EL (cell line): Measurements from ENCODE around the gene HUWE1.
"Not testable (repeated sequence)": the region's sequence is repeated elsewhere in the genome, so short reads cannot be mapped to it uniquely, and the experiment has no call there.

ENCODE experiments used
- DNase-seq: peaks from one replicate; pipeline ENCODE4 v3.0.0-alpha.2; 2016

Gene HUWE1

GRCh38 chrX:53599781-53600396 lies 86.6 kb downstream of the HUWE1 start:
- DNase-seq = no peak

GRCh38 chrX:53598169-53598568 lies 88.3 kb downstream of the HUWE1 start:
- no peak for DNase-seq

GRCh38 chrX:53595266-53595810 lies 91.2 kb downstream of the HUWE1 start:
- DNase-seq = no peak

- DNase-seq = peak; percentile 50
These were observed 92.2 kb downstream of the HUWE1 start for GRCh38 chrX:53594354-53594753.

- DNase-seq = no peak
These were observed 98.6 kb downstream of the HUWE1 start for GRCh38 chrX:53587795-53588420.

GRCh38 chrX:53584891-53585290 lies 101.6 kb downstream of the HUWE1 start:
- DNase-seq = no peak

- DNase-seq = no peak
These were observed 102.9 kb downstream of the HUWE1 start for GRCh38 chrX:53583571-53583970.

GRCh38 chrX:53580742-53581504 lies 105.6 kb downstream of the HUWE1 start:
- DNase-seq = no peak

GRCh38 chrX:53571494-53571893 lies 115.0 kb downstream of the HUWE1 start:
- DNase-seq = no peak

- no peak for DNase-seq
These were observed 123.2 kb downstream of the HUWE1 start for GRCh38 chrX:53563324-53563723.

- no peak for DNase-seq
These were observed 124.6 kb downstream of the HUWE1 start for GRCh38 chrX:53561912-53562311.

- DNase-seq = no peak
These were observed 127.9 kb downstream of the HUWE1 start for GRCh38 chrX:53558646-53559045.

- DNase-seq = no peak
These were observed 129.7 kb downstream of the HUWE1 start for GRCh38 chrX:53556868-53557267.

- no peak for DNase-seq
These were observed 135.6 kb downstream of the HUWE1 start for GRCh38 chrX:53550756-53551463.

- DNase-seq = no peak
These were observed 138.9 kb downstream of the HUWE1 start for GRCh38 chrX:53547668-53548067.

GRCh38 chrX:53544936-53545335 lies 141.6 kb downstream of the HUWE1 start:
- no peak for DNase-seq

GRCh38 chrX:53538781-53539180 lies 147.7 kb downstream of the HUWE1 start:
- DNase-seq = no peak

- DNase-seq = not testable (repeated sequence)
These were observed 155.1 kb downstream of the HUWE1 start for GRCh38 chrX:53531255-53531966.

GRCh38 chrX:53526999-53527398 lies 159.5 kb downstream of the HUWE1 start:
- DNase-seq = no peak

- DNase-seq = no peak
These were observed 175.2 kb downstream of the HUWE1 start for GRCh38 chrX:53511322-53511721.

GRCh38 chrX:53504035-53504434 lies 182.5 kb downstream of the HUWE1 start:
- DNase-seq = not testable (repeated sequence)

GRCh38 chrX:53494436-53494835 lies 192.1 kb downstream of the HUWE1 start:
- DNase-seq = no peak

- DNase-seq = no peak
These were observed 200.2 kb downstream of the HUWE1 start for GRCh38 chrX:53486285-53486684.
